Hippocampal formation (tissue), 2 donors: ENCODE results near the gene CHIT1.
"Not testable (repeated sequence)": the region's sequence is repeated elsewhere in the genome, so short reads cannot be mapped to it uniquely, and the experiment has no call there.

Experiments used
- DNase-seq, 2 donors: peaks; one replicate each; lab custom pipeline; 2025; lab: John Stamatoyannopoulos, UW

The CHIT1 gene

DNA sequence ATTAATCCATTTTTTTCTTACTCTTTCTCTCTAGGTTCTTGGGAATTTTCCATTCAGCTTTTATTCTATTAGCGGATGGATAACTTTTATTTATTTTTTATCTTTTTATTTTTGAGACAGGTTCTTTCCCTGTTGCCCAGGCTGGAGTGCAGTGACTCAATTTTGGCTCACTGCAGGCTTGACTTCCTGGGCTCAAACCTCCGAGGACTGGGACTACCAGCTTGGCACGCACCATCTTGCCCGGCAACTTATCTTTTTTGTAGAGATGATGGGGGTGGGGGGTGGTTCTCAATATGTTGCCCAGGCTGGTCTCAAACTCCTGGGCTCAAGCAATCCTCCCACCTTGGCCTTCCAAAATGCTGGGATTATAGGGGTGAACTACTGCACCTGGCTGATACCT lies 36.1 kb upstream of the CHIT1 start:
- no peak for DNase-seq

GRCh38 chr1:203264052-203264501 lies 34.6 kb upstream of the CHIT1 start:
- no peak for DNase-seq

GRCh38 chr1:203263496-203263895 lies 34.0 kb upstream of the CHIT1 start:
- no peak for DNase-seq

DNA sequence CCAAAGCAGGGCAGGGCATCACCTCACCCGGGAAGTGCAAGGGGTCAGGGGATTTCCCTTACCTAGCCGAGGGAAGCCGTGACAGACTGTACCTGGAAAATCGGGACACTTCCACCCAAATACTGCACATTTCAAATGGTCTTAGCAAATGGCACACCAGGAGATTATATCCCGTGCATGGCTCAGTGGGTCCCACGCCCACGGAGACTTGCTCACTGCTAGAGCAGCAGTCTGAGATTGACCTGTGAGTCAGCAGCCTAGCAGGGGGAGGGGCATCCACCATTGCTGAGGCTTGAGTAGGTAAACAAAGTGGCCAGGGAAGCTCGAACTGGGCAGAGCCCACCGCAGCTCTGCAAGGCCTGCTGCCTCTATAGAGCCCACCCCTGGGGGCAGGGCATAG lies 27.2 kb upstream of the CHIT1 start:
- DNase-seq: not testable (repeated sequence)

- DNase-seq: not testable (repeated sequence)
Measured at GRCh38 chr1:203254782-203255181, 25.3 kb upstream of the CHIT1 start.

DNA sequence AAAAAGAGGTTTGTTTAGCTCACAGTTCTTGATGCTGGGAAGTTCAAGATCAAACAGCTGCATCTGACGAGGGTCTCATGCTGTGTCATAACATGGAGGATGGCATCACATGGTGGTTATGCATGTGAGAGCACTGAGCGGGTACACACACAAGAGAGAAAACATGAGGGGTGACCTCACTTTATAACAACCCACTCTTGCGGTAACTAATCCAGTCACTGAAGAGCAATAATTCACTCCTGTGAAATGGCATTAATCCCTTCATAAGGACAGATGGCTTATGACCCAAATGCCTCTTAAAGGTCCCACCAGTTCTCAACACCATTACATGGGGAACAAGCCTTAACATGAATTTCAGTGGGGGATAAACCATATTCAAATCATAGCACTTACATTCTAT lies 23.2 kb upstream of the CHIT1 start:
- DNase-seq: no peak

DNA sequence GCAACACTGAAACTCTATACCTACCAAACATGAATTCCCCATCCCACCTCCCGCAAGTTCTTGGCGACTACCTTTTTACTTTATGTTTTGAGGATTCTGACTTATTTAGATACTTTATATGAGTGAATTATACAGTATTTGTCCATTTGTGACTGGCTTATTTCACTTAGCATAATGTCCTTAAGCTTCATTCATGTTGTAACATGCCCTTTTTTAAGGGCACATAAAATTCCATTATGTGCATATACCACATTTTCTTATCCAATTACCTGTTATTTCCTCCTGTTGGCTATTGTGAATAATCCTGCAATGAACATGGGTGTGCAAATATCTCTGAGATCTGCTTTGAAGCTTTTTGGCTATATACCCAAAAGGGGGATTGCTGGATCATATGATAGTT lies 22.0 kb upstream of the CHIT1 start:
- no peak for DNase-seq

DNA sequence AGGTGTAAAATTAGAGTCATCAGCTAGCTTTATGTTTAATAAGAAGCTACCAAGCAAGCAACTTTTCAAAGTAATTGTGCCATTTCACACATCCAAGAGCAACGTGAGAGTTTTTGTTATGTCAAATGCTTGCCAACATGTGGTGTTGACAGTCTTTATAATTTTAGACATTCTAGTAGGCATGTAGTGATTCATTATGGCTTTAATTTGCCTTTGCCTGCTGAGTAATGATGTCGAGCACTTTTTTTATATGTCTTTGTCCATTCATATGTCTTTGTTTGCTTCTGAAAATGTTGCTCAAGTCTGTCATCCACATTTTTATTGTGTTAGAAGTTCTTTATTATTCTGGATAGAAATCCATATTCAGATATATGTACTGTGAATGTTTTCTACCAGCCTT lies 21.4 kb upstream of the CHIT1 start:
- DNase-seq: no peak

GRCh38 chr1:203244776-203245175 lies 15.3 kb upstream of the CHIT1 start:
- no peak for DNase-seq

GRCh38 chr1:203241708-203242107 lies 12.2 kb upstream of the CHIT1 start:
- DNase-seq: not testable (repeated sequence)

DNA sequence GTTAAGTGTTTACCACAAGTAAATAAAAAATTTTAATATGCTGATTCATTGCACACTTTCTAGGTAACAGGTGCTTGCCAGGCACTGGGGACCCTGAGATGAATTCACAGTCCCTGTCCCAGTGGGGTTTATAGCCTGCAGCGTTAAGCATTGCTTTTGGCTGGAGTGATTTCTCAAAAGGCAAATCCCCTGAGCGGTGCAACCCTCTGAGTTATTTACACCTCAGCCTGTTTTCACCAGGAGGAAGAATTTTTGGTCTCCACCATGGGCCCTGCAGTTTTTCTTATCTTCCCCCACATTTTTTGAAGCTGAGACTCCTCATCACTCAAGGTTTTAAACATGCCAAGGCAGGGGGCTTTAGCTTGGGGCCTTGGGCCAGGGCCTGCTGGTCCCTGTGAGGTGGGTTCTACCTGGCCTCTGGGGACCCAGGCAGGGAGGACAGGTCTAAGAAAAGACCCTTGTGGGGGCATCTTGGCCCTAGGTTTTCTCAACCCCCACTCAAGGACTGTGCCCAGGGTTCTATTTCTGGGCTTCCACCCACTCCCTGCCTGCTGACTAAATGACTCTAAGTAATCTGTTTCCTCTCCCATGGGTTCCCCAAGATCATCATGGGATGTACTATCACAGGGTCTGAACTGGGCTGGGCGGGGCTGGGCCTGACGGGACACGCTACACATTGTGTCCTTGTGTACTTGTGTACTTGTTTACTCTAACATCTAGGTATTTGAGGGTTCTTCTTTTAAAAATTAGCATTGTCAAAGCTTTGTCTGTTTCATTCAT lies 10.2 kb upstream of the CHIT1 start:
- peak in 1 of 2 donors; percentile 13 for DNase-seq

- no peak for DNase-seq
Measured at GRCh38 chr1:203239081-203239480, 9.6 kb upstream of the CHIT1 start.

- DNase-seq: no peak
Measured at GRCh38 chr1:203238535-203238934, 9.1 kb upstream of the CHIT1 start.

- DNase-seq: not testable (repeated sequence)
Measured at GRCh38 chr1:203234901-203235300, 5.4 kb upstream of the CHIT1 start.

GRCh38 chr1:203228670-203229069 lies 803 bp downstream of the CHIT1 start:
- no peak for DNase-seq

GRCh38 chr1:203227371-203228083 lies 1.9 kb downstream of the CHIT1 start:
- DNase-seq: no peak

DNA sequence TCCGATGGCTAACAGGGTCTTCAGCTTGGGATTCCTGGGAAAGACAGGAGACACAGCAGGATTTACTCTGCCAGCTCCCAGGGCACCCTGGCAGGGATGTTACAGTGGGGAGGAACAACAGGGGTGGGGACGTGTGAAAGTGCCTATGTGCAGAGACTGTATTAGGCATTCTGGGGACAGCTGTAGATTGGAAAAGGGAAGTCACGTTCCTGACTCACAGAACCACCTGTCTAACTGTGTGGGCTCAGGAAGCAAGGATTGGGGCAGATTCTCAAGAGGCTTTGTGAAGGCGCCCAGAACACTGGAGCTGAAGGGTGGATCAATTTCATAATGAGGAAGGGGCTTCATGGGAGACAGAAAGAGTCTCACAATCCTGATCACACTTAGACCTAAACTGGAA lies 4.4 kb downstream of the CHIT1 start:
- DNase-seq: no peak

DNA sequence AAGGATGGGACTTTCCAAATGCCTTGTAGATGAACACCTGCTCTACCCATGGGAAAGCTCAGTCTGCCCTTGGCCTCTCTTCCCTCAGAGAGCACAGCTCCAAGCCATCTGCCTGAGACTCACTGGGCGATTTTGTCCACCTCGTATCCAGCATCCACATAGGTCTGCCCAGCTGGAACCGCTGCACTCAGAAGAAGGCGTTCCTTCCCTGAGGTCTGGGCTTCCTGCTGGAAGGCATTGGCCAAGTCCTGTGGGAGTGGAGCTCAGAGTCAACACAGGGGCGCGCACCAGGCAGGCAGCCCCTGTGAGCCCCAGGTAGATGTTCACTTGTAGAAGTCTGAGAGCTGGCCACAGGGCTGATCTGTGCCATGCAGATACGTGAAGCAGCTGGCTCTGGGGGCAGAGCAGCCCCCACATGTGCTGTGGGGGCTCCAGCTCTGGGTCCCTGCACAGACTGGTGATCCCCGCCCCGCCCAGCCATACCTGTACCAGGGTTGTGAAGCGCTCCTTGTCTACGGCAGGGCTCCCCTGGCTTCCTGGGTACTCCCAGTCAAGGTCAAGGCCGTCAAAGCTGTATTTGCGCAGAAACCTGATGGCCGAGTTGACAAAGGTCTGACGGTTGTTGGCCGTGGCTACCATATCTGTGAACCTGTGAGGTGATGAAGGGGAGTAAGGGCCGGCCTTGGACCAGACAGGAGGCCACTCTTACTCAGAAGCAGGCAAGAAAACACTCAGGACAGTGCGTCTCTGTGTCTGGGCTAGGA lies 6.3 kb downstream of the CHIT1 start:
- DNase-seq: no peak

- no peak for DNase-seq
Measured at GRCh38 chr1:203219934-203220333, 9.5 kb downstream of the CHIT1 start.

DNA sequence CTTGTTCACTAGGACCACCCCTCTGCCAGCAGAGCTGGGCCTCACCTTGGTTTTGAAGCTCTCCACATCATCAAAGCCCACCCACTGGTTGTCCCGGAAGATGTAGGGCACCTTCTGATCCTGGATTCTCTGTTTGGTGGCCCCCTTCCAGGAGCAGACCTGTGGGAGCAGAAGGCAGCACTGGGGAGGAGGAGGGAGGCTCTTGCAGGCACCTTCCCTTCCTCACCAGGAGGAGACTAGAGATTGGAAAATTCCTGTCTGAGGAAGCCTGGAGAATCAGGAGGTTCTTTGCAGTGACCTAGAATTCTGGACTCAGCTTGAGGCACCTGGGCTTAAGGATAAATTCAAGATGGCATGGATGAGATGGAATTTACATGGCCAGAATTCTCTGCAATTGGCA lies 10.3 kb downstream of the CHIT1 start:
- DNase-seq: no peak

DNA sequence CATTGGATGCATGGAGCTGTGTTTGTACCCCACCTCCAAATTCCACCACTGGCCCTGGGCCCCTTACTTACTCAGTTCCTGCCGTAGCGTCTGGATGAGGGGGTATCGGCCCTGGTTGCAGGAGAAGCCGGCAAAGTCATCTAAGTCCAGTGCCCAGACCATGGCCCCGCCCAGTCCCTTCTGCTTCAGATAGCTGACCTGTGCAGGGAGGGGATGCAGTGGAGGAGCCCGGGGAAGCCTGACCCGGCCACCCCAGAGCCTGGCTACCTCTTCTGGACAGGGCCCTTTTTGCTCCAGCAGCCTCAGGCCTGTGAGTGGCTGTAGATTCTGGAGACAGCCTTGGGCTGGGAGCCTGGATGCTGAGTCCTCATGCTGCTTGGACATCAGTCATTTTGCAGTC lies 11.8 kb downstream of the CHIT1 start:
- DNase-seq: no peak

DNA sequence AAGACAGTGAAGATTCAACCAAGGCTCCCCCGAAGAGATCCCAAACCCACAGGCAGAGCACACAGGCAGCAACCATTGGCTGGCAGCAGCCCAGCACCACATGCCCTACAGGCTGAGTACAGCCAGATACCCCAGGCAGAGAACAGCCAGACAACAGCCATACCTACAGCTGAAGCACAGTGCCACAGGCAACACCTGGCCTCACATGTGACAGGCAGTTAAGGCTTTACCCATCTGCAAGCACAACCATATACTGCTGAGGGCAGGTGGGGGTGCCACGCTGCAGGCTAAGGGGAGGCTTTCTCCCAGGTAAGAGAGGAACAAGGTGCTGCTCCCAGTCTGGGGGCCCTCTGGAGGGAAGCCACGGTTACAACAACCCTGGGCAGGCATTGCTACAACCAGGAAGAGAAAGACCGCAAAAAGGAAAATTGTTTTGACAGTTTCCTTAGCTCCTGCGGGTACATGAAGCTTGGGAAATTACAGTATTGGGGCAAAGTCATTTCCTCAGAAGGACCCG lies 12.3 kb downstream of the CHIT1 start:
- no peak for DNase-seq
